Measurements from ENCODE around the gene DUS3L.
"Not testable (repeated sequence)": the region's sequence is repeated elsewhere in the genome, so short reads cannot be mapped to it uniquely, and the experiment has no call there.

Gene DUS3L

DNA sequence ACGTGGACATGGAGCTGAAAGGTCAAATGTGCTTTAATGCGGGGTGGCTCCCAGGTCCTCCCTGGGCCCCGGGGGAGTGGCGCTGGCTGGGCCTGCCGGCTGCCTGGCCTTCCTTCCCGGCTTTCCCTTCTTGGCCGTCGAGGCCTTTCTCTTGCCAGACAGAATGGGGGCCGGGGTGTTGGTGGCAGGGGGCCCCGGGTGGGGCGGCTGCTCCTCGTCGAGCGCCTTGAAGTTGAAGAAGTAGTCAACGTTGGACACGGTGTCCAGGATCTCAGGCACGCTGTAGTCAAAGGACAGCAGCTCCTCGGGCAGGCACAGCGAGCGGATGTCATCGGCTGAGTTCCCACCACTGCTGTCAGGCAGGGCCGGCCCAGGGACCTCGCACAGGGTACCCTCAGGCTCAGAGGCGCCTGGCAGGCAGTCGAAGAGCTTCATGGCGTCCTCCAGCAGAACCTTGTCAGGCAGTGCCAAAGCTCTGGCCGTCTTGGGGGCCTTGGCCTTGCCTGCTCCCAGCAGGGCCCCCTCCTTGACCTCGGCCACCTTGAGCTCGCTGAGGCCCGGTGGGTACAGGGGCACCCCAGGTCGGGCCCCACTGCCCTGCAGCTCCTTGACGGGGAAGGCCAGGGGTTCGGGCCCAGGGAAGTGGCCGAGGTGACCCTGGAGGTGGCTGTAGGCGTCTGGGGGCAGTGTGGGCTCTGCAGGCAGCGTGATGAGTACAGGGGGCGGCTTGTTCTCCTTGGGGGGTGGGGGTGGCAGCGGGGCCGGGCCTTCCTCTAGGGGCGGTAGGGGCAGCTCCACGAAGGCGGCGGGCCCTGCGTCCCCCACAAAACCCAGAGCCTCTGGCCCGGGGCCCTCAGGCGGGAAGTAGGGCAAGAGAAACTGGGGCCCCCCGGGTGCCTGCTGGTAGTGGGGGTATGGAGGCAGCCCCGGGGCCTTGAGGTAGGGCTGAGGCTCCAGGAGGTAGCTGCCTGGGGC, 7.7 kb downstream of the DUS3L start:
- no peak for TF ChIP-seq POLR2A (IDR thresholded peaks at IDR 0.05; ENCODE audit: low read length)
- TF ChIP-seq GATA1 (IDR thresholded peaks at IDR 0.05; ENCODE audit: low read depth, low read length): no peak

DNA sequence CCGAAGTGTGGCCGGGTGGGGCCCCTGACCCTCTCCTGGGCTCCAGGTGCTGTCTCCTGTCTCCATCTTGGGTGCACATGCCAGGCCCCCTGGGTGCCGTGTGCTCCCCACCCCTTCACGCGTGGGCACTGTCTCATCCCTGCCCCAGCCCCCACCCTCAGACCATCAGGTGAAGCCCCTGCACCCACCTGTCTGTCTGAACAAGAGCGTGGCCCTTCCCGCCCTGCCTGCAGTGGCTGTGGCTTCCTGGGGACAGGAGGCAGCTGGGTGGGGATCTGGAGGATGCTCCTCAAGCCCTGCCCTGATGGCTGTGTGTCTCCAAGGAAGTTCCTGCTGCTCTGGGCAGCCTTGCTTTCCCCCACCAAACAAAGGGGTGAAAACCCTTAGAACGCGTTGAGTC, 8.6 kb downstream of the DUS3L start:
- TF ChIP-seq GATA1 (IDR thresholded peaks at IDR 0.05; ENCODE audit: low read depth, low read length): no peak
- no peak for TF ChIP-seq POLR2A (IDR thresholded peaks at IDR 0.05; ENCODE audit: low read length)
- no peak for DNase-seq

More for the DNA sequence above, 7.7 kb downstream of the DUS3L start:
- no peak for DNase-seq

DNA sequence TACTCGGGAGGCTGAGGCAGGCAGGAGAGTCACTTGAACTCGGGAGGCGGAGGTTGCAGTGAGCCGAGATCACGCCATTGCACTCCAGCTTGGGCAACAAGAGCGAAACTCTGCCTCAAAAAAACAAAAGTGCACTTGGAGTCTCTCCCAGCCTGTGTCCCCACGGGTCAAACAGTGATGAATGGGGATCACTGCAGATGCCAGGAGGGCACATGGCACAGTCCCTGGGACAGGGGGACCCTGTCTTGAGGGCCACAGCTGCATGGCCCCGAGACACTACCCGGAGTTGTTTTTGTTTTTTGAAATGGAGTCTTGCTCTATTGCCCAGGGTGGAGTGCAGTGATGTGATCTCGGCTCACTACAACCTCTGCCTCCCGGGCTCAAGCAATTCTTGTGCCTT, 10.0 kb downstream of the DUS3L start:
- not testable (repeated sequence) for DNase-seq

DNA sequence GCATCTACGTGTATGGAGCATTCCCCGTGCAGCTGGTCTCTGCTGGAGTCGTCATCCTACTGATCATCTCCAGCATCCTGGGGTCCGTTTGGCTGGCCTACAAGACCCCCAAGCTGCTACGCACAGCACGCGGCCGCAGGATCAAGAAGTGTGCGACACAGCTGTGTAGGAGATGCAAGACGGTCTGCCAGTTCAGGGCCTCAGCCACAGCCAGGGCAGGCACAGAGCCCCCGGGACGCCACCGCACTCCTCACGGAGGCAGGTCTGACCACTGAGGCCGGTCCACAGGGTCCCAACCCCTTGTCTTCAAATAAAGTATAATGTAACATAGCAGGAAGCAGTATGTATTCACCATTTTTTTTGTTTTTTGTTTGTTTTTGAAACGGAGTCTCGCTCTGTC, 12.6 kb downstream of the DUS3L start:
- TF ChIP-seq GATA1 (IDR thresholded peaks at IDR 0.05; ENCODE audit: low read depth, low read length) (no peak), POLR2A (IDR thresholded peaks at IDR 0.05; ENCODE audit: low read length) (no peak)
- no peak for DNase-seq

GRCh38 chr19:5775668-5776309, 15.2 kb downstream of the DUS3L start:
- no peak for DNase-seq
- TF ChIP-seq POLR2A (IDR thresholded peaks at IDR 0.05; ENCODE audit: low read length): no peak
- no peak for TF ChIP-seq GATA1 (IDR thresholded peaks at IDR 0.05; ENCODE audit: low read depth, low read length)

- TF ChIP-seq GATA1 (IDR thresholded peaks at IDR 0.05; ENCODE audit: low read depth, low read length) (no peak), POLR2A (IDR thresholded peaks at IDR 0.05; ENCODE audit: low read length) (no peak)
Observed at GRCh38 chr19:5774921-5775320, 16.0 kb downstream of the DUS3L start.

DNA sequence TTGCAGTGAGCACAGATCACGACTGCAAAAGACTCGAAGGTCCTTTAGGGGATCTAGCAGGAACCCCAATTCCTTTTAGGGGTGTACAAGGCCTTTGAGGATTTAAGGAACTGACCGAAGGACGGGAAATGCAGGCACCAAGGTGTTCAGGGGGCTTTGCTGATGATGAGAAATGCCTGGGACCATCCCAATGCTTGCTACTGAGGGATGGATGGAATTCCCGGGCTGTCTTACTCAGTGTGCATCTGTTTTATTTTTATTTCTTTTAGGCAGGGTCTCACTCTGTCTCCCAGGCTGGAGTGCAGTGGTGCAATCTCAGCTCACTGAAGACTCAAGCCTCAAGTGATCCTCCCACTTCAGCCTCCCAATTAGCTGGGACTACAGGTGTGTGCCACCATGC, 17.7 kb downstream of the DUS3L start:
- no peak for DNase-seq
- no peak for TF ChIP-seq GATA1 (IDR thresholded peaks at IDR 0.05; ENCODE audit: low read depth, low read length)
- TF ChIP-seq POLR2A (IDR thresholded peaks at IDR 0.05; ENCODE audit: low read length): no peak

More at GRCh38 chr19:5774921-5775320, 16.0 kb downstream of the DUS3L start:
- DNase-seq: no peak

- TF ChIP-seq POLR2A (IDR thresholded peaks at IDR 0.05; ENCODE audit: low read length) (no peak), GATA1 (IDR thresholded peaks at IDR 0.05; ENCODE audit: low read depth, low read length) (no peak)
Observed at GRCh38 chr19:5772416-5772815, 18.5 kb downstream of the DUS3L start.

GRCh38 chr19:5767949-5768348, 23.0 kb downstream of the DUS3L start:
- no peak for DNase-seq
- TF ChIP-seq POLR2A (IDR thresholded peaks at IDR 0.05; ENCODE audit: low read length) (no peak), GATA1 (IDR thresholded peaks at IDR 0.05; ENCODE audit: low read depth, low read length) (no peak)

More at GRCh38 chr19:5772416-5772815, 18.5 kb downstream of the DUS3L start:
- no peak for DNase-seq

GRCh38 chr19:5765220-5765619, 25.7 kb downstream of the DUS3L start:
- no peak for DNase-seq
- TF ChIP-seq POLR2A (IDR thresholded peaks at IDR 0.05; ENCODE audit: low read length) (no peak), GATA1 (IDR thresholded peaks at IDR 0.05; ENCODE audit: low read depth, low read length) (no peak)

GRCh38 chr19:5762608-5763217, 28.2 kb downstream of the DUS3L start:
- no peak for DNase-seq
- TF ChIP-seq GATA1 (IDR thresholded peaks at IDR 0.05; ENCODE audit: low read depth, low read length) (no peak), POLR2A (IDR thresholded peaks at IDR 0.05; ENCODE audit: low read length) (no peak)

- DNase-seq: no peak
- TF ChIP-seq POLR2A (IDR thresholded peaks at IDR 0.05; ENCODE audit: low read length) (no peak), GATA1 (IDR thresholded peaks at IDR 0.05; ENCODE audit: low read depth, low read length) (no peak)
Observed at GRCh38 chr19:5753743-5754142, 37.2 kb downstream of the DUS3L start.

DNA sequence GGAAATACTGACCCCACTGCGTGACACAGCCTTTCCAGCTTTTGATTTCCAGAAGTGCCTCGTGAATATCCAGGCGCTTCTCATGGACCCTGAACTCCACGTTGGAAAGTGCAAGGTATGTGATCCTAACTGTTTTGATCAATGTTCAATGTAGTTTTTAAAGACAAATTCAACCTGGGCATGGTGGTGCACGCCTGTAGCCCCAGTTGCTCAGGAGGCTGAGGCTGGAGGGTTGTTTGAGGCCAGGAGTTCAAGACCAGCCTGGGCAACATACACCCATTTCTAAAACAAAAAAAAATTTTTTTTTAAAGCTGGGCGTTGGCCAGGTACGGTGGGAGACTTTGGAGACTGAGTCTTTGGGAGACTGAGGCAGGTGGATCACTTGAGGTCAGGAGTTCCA, 39.3 kb downstream of the DUS3L start:
- TF ChIP-seq GATA1 (IDR thresholded peaks at IDR 0.05; ENCODE audit: low read depth, low read length) (no peak), POLR2A (IDR thresholded peaks at IDR 0.05; ENCODE audit: low read length) (no peak)
- no peak for DNase-seq

DNA sequence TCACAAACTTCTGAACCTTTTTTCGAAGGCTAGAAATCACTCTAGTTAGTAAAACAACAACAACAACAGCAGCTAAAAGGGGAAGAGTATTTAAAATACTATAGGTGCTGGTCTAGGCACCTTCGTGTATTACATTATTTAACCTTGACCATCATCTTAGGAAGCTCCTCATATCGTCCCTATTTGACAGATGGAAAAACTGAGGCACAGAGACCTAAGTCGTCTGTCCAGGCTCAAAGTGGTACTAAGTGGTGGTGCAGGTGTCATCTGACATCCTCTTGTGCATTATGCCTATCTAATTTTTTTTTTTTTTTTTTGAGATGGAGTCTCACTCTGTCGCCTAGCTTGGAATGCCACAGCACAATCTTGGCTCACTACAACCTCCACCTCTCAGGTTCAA, 41.5 kb downstream of the DUS3L start:
- no peak for DNase-seq
- no peak for TF ChIP-seq GATA1 (IDR thresholded peaks at IDR 0.05; ENCODE audit: low read depth, low read length)
- TF ChIP-seq POLR2A (IDR thresholded peaks at IDR 0.05; ENCODE audit: low read length): no peak

- not testable (repeated sequence) for DNase-seq
Observed at GRCh38 chr19:5748920-5749319, 42.0 kb downstream of the DUS3L start.

DNA sequence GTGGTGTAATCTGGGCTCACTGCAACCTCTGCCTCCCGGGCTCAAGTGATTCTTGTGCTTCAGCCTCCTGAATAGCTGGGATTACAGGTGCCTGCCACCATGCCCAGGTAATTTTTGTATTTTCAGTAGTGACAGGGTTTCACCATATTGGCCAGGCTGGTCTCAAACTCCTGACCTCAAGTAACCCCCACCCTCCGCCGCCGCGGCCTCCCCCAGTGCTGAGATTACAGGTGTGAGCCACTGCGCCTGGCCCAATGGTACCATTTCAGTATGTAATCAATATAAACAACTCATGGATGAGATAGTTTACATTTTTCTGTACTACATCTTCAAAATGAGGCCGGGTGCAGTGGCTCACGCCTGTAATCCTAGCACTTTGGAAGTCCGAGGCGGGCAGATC, 46.0 kb downstream of the DUS3L start:
- not testable (repeated sequence) for DNase-seq
